Adrenal gland (tissue), 5 donors: ENCODE measurements around the gene EVA1C.

Experiments used
- CTCF ChIP-seq, 6 experiments: fragments of 450-650 bp in 4 of 6; fragments of 200-600 bp in 2 of 6; sonication (generic) in 1 of 6; IDR thresholded peaks; 1 replicate in 5 of 6; 2 replicates in 1 of 6; pipeline versions ENCODE4 v1.5.1 to v1.8.0; 2016 to 2021; ENCODE audit warnings: antibody characterized with exemption in 6 of 6, mild to moderate bottlenecking in 2 of 6, moderate library complexity in 1 of 6
- POLR2A ChIP-seq, 2 donors: fragments of 450-650 bp; IDR thresholded peaks; one replicate each; pipeline ENCODE4 v1.6.1; 2017; ENCODE audit warnings: antibody characterized with exemption in 2 of 2, mild to moderate bottlenecking in 2 of 2, moderate library complexity in 1 of 2
- donor health status: DM: no; HTN: no; CAD: no.

- TF ChIP-seq CTCF (IDR thresholded peaks at IDR 0.05) = no peak
- no peak for TF ChIP-seq POLR2A (IDR thresholded peaks at IDR 0.05)
Observed at GRCh38 chr21:32494934-32495709, 82.6 kb downstream of the EVA1C start.
